D721Med (cell line): ENCODE measurements around the gene NPB.

Experiments used
- DNase-seq: peaks from one replicate; pipeline ENCODE4 v3.0.0; 2011; ENCODE audit warnings: low spot score; ENCODE audit not compliant: insufficient read length
- FAIRE-seq: peaks from 2 replicates; lab custom pipeline; 2011; peaks lifted over from hg19 to GRCh38; lab: Jason Lieb, UNC
- TF ChIP-seq, protein P1 (sequence below): IDR thresholded peaks from 2 replicates; pipeline ENCODE4 v1.5.1; 2012; ENCODE audit warnings: mild to moderate bottlenecking, control low read depth; ENCODE audit not compliant: insufficient read depth; ENCODE audit errors: missing control alignments

NPB gene

DNA sequence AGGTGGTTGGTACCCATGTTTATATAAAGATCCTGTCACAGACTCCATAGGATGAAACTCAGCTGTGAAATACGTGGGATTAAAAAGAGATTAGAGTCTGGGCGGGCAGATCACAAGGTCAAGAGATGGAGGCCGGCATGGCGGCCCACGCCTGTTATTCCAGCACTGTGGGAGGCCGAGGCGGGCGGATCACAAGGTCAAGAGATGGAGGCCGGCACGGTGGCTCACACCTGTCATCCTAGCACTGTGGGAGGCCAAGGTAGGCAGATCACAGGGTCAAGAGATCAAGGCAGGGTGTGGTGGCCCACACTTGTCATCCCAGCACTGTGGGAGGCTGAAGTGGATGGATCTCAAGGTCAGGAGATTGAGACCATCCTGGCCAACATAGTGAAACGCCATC, 6.6 kb upstream of the NPB start:
- DNase-seq (no peak), FAIRE-seq (no peak)
- TF ChIP-seq, protein P1, sequence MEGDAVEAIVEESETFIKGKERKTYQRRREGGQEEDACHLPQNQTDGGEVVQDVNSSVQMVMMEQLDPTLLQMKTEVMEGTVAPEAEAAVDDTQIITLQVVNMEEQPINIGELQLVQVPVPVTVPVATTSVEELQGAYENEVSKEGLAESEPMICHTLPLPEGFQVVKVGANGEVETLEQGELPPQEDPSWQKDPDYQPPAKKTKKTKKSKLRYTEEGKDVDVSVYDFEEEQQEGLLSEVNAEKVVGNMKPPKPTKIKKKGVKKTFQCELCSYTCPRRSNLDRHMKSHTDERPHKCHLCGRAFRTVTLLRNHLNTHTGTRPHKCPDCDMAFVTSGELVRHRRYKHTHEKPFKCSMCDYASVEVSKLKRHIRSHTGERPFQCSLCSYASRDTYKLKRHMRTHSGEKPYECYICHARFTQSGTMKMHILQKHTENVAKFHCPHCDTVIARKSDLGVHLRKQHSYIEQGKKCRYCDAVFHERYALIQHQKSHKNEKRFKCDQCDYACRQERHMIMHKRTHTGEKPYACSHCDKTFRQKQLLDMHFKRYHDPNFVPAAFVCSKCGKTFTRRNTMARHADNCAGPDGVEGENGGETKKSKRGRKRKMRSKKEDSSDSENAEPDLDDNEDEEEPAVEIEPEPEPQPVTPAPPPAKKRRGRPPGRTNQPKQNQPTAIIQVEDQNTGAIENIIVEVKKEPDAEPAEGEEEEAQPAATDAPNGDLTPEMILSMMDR, result no peak

DNA sequence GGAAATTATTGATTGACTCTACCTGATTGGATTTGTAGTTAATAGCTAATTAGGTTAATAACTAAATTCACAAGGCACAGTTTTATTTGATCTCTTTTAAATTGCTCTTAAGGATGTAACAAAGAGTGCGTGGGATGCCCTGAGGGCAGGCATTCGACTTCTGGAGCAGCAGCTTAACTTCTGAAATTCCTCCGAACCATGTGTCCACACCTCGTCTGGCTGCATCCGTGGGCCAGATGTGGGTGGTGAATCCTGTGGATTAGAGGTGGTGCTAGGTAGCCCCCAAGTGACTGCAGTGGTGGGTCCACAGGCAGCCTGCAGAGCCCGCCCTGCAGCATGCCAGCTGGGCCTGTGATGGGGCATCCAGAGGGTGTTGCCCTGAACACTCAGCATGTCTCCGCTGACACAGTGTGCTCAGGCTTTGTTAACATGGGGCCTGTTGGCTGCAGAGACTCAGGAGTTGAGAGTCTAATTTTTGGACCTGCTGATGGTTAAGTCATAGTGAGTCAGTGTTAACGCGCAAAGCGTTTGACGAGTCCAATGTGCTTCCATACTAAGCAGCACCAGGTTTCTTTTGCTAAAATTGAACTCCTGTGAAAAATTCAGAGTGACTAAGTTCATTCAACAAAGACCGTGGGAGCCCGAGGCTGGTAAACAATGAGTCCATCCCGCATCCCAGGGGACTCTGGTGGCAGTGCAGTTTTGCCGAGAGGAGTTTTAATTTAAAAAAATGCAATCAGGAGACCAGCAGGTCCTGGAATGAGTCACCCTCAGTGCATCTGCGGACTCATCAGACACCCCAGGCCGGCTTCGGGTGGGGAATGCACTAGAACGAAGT, 3.8 kb upstream of the NPB start:
- TF ChIP-seq, protein P1, result no peak
- FAIRE-seq (no peak), DNase-seq (no peak)

DNA sequence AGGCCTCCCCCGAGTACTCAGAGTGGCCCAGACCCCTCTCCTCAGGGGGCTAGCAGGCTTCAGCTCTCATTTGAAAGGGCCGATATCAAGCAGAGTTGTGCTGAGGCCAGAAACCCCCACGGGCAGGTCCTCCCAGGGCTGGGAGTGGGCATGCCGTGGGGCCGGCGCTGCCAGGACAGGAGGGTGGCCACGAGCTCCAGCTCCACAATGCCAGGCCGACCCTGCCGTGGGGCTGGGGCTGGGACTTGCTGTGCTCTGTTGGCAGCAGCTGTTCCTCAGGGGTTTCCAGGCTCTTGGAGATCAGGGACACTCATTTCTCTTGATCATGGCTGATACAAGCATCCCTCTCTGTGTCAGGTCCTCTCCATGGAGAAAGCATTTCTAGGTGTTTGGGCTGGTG, 3.2 kb upstream of the NPB start:
- FAIRE-seq (no peak), DNase-seq (no peak)
- TF ChIP-seq, protein P1, result no peak

DNA sequence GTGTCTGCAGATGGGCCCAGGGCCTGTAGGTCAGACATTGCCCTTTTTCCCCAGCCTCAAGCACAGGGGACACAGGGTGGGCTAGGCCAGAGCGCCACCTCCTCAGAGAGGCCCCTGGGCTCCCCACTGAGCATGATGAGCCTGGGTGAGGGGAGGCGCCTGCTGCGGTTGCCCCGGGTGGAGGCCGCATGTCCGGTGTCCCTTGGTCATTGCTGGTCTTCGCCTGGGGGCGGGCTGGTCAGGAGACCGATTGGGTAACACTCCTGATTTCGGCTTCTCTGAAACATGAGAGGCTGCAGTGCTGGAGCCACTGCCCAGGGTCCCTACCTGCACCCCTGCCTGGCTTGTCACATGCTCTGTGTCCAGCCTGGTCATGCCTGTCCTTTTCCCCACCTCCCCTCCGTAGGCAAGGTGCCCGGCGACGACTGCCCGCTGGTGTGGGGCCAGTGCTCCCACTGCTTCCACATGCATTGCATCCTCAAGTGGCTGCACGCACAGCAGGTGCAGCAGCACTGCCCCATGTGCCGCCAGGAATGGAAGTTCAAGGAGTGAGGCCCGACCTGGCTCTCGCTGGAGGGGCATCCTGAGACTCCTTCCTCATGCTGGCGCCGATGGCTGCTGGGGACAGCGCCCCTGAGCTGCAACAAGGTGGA, 2.4 kb upstream of the NPB start:
- TF ChIP-seq, protein P1, result no peak
- FAIRE-seq (no peak), DNase-seq (no peak)

DNA sequence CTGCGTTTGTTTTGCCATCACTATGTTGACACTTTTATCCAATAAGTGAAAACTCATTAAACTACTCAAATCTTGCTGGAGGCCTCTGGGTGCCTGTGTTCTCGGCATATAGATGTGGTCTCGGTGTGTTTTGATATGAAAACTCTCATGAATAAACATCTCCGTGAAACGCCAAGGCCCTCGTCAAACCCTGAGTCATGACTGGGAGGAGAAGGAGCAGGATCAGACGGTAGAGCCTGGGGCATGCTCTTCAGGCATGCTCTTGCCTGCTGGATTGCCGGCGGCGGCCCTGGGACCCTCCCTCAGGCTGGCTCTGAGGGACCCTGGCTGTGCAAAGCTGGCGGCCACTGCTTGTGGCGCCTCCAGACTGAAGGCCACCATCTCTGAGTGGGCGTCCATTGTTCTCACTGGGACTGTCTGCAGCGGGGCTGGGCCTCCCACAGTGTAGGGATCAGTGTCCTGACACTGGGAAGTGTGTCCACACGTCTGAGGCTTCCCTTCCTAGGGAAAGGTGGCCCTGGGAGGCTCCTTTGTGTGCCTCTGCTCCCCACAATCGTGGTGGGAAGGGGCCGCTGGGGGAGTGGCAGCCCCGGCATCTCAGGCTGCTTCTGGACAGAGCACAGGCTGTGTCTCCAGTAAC, 1.7 kb upstream of the NPB start:
- DNase-seq (no peak), FAIRE-seq (no peak)
- TF ChIP-seq, protein P1, result no peak

DNA sequence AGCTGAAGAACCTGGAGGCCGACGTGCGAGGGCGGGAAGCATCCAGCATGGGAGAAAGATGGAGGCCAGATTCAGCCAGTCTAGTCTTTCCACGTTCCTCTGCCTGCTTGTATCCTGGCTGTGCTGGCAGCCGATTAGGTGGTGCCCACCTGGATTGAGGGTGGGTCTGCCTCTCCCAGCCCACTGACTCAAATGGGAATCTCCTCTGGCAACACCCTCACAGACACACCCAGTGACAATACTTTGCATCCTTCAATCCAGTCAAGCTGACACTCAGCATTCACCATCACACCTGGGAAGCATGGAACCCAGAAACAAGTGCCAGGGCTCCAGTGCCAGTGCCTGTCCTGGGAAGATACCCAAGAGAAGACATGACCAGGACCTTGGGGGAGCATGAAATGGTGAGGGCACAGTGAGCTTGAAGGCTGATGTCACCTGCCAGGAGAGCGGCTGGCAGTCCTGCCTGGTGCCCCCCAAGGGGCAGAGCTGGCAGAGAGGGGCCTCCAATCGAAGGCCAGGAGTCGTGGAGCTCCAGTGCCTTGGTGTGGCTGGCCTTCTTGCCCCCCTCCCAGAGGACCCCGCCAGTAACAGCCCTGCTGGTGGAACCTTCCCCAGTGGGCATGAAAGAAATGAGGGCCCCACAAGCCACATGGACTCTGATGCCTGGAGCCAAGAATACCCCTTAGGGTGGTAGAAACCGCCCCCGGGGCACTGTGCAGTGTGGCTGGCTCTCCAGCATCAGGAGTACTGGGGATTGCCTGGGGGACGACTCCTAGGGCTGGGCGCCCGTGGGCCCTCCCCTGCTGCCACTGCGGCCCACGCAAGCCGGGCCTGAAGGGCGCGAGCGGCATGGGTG, 643 bp upstream of the NPB start:
- FAIRE-seq, result no peak
- no peak for DNase-seq
- TF ChIP-seq, protein P1, result no peak
